Calu3 (cell line): ENCODE data around the gene TNKS2. TPM values are rescaled to one million over a fixed set of nuclear protein-coding genes. Genes with fewer than 3 reads are reported as not detected.

ENCODE experiments used
- BruUV-seq: library from RNA; stranded (reverse); fragments of 400-500 nt; replicated peaks from 2 replicates; lab custom pipeline; 2021; lab: Mats Ljungman, UMichigan
- CTCF ChIA-PET: fragments of 300-600 bp; sonication (Branson Sonifier 250); formaldehyde crosslinking; loops from one replicate; lab custom pipeline; 2022; ENCODE audit warnings: antibody characterized with exemption; lab: Charles Lee
- DNase-seq: peaks from one replicate; pipeline ENCODE4 v3.0.0; 2022
- H3K27ac Mint-ChIP-seq: one replicate; pipeline ENCODE4 v1.8.0; 2022; ENCODE audit warnings: mixed read lengths; ENCODE audit not compliant: unreplicated experiment
- H3K27me3 Mint-ChIP-seq: one replicate; pipeline ENCODE4 v1.8.0; 2022; ENCODE audit warnings: mixed read lengths; ENCODE audit not compliant: unreplicated experiment
- H3K36me3 Mint-ChIP-seq: one replicate; pipeline ENCODE4 v1.8.0; 2022; ENCODE audit warnings: mild to moderate bottlenecking, moderate library complexity, mixed read lengths; ENCODE audit not compliant: insufficient read depth, unreplicated experiment
- H3K4me1 Mint-ChIP-seq: one replicate; pipeline ENCODE4 v1.8.0; 2022; ENCODE audit warnings: mild to moderate bottlenecking, low read depth, mixed read lengths; ENCODE audit not compliant: unreplicated experiment
- H3K4me3 Mint-ChIP-seq: one replicate; pipeline ENCODE4 v1.8.0; 2022; ENCODE audit warnings: mild to moderate bottlenecking, low read depth, moderate library complexity, mixed read lengths; ENCODE audit not compliant: unreplicated experiment
- H3K9me3 Mint-ChIP-seq: one replicate; pipeline ENCODE4 v1.8.0; 2022; ENCODE audit warnings: low read depth, mixed read lengths; ENCODE audit not compliant: unreplicated experiment
- intact Hi-C: fragments of 100-400 bp; cut with micrococcal nuclease; formaldehyde crosslinking; loops from one replicate; pipeline ENCODE4 v1.10.0; 2022; ENCODE audit not compliant: unreplicated experiment
- total RNA-seq: library from RNA; stranded (reverse); gene quantifications from 2 replicates; pipeline ENCODE4 v1.2.3, GENCODE V29; 2022
- TF ChIP-seq, protein P1 (sequence below): fragments of 200-600 bp; IDR thresholded peaks from one replicate; pipeline ENCODE4 v1.8.0; 2022; ENCODE audit warnings: antibody characterized with exemption; ENCODE audit not compliant: unreplicated experiment

TNKS2 gene
- total RNA-seq, 1 experiment from 2014 or later, result 24.6 TPM

DNA sequence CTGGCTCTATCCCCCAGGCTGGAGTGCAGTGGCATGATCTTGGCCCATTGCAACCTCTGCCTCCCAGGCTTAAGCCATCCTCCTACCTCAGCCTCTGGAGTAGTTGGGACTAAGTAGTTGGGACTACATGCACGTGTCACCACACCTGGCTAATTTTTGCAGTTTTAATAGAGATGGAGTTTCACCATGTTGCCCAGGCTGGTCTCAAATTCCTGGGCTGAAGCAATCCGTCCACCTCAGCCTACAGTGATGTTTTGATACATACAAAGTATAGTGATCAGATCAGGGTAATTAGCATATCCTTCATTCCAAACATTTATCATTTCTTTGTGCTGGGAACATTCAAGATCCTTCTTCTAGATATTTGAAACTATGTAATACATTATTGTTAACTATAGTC lies 22.5 kb upstream of the TNKS2 start:
- intact Hi-C loops, result no loop called here
- no peaks in the 10 kb centered on the region for H3K9me3 Mint-ChIP-seq
- no TSS peak for BruUV-seq
- H3K27me3 Mint-ChIP-seq, result peaks cover 11% of the 10 kb centered on the region
- TF ChIP-seq, protein P1, sequence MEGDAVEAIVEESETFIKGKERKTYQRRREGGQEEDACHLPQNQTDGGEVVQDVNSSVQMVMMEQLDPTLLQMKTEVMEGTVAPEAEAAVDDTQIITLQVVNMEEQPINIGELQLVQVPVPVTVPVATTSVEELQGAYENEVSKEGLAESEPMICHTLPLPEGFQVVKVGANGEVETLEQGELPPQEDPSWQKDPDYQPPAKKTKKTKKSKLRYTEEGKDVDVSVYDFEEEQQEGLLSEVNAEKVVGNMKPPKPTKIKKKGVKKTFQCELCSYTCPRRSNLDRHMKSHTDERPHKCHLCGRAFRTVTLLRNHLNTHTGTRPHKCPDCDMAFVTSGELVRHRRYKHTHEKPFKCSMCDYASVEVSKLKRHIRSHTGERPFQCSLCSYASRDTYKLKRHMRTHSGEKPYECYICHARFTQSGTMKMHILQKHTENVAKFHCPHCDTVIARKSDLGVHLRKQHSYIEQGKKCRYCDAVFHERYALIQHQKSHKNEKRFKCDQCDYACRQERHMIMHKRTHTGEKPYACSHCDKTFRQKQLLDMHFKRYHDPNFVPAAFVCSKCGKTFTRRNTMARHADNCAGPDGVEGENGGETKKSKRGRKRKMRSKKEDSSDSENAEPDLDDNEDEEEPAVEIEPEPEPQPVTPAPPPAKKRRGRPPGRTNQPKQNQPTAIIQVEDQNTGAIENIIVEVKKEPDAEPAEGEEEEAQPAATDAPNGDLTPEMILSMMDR, result no peak
- no peak overlapping the region for H3K4me3 Mint-ChIP-seq
- DNase-seq, result no peak
- CTCF ChIA-PET, result no interaction called here
- H3K4me1 Mint-ChIP-seq, result peaks cover 5% of the 10 kb centered on the region
- no peaks in the 10 kb centered on the region for H3K36me3 Mint-ChIP-seq
- no peak overlapping the region for H3K27ac Mint-ChIP-seq

DNA sequence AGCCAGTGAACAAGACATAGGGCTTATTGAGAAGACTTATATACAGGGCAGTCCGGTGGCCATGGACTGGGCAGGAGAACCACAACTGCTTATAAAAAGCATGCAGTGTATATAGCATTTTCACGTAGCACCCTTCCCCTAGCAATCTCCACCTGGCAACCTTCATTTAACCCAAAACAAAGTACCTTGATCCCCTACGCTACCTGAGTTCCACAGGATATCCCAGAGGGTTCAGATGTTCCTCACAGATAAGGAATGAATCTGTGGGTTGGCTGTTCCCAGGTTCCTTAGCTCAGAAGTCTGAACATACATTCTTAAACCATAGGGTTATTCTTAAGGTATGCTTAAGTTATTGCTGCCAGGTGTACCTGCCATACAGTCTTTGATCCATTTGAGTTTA lies 22.0 kb upstream of the TNKS2 start:
- CTCF ChIA-PET, result no interaction called here
- no peak for DNase-seq
- BruUV-seq, result no TSS peak
- peaks cover 16% of the 10 kb centered on the region for H3K27me3 Mint-ChIP-seq
- no peaks in the 10 kb centered on the region for H3K36me3 Mint-ChIP-seq
- no peak overlapping the region for H3K4me3 Mint-ChIP-seq
- H3K9me3 Mint-ChIP-seq, result no peaks in the 10 kb centered on the region
- no peak overlapping the region for H3K27ac Mint-ChIP-seq
- TF ChIP-seq, protein P1, result no peak
- H3K4me1 Mint-ChIP-seq, result peaks cover 5% of the 10 kb centered on the region
- intact Hi-C loops, result no loop called here

DNA sequence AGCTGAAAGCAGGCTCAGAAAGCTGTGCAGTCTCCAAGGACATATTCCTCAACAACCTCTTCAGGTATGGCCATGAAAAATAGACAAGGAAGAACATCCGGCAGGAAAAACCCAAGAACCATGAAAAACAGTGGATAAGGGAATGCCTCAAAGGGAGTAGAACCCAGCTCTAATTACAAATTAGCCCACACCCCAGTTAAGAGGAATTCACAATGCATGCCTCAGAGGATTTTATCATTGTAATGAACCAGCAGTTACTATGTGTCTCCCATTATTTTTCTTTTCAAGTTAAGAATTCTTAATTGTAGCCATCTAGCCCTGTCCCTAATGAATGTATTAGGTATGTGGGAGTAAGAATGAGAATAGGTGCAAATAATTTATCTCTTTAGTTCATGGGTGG lies 19.7 kb upstream of the TNKS2 start:
- CTCF ChIA-PET, result no interaction called here
- no TSS peak for BruUV-seq
- Mint-ChIP-seq H3K27me3 (peaks cover 27% of the 10 kb centered on the region), H3K4me1 (peaks cover 5% of the 10 kb centered on the region), H3K36me3 (no peaks in the 10 kb centered on the region), H3K4me3 (no peak overlapping the region), H3K27ac (no peak overlapping the region), H3K9me3 (no peaks in the 10 kb centered on the region)
- no peak for DNase-seq
- intact Hi-C loops, result no loop called here
- TF ChIP-seq, protein P1, result no peak

DNA sequence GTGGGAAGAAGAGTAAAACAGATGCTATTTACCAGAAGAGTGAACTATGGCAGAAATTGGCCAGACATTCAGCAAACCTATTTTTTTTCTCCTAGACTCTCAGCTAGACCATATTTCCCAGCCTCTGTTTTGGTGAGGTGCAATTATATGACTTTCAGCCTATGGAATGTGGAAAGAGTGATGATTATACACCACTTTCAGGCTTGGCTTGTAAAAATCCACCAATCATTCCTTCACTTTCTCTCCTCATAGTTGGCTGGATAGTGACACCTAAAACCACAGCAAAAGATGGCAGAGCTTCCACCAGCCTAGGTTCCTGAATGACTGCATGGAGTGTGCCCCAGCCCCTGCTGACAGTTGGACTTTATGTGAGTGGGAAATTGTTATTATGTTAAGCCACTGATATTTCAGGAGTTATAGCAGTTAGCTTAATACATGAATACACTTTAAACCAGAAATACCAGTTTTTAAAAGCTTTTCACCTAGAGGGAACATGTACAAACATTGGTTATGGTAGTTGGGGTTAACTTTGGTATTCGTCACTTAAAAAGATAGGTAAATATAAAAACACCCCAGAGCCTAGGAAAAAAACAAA lies 19.1 kb upstream of the TNKS2 start:
- H3K36me3 Mint-ChIP-seq, result no peaks in the 10 kb centered on the region
- TF ChIP-seq, protein P1, result no peak
- intact Hi-C loops, result no loop called here
- H3K4me1 Mint-ChIP-seq, result peaks cover 5% of the 10 kb centered on the region
- CTCF ChIA-PET, result no interaction called here
- no peak overlapping the region for H3K27ac Mint-ChIP-seq
- H3K9me3 Mint-ChIP-seq, result no peaks in the 10 kb centered on the region
- H3K27me3 Mint-ChIP-seq, result peaks cover 27% of the 10 kb centered on the region
- no peak overlapping the region for H3K4me3 Mint-ChIP-seq
- no TSS peak for BruUV-seq
- no peak for DNase-seq
